ENCODE results near the gene SAA4.
"Not testable (repeated sequence)": the region's sequence is repeated elsewhere in the genome, so short reads cannot be mapped to it uniquely, and the experiment has no call there.

SAA4 gene

DNA sequence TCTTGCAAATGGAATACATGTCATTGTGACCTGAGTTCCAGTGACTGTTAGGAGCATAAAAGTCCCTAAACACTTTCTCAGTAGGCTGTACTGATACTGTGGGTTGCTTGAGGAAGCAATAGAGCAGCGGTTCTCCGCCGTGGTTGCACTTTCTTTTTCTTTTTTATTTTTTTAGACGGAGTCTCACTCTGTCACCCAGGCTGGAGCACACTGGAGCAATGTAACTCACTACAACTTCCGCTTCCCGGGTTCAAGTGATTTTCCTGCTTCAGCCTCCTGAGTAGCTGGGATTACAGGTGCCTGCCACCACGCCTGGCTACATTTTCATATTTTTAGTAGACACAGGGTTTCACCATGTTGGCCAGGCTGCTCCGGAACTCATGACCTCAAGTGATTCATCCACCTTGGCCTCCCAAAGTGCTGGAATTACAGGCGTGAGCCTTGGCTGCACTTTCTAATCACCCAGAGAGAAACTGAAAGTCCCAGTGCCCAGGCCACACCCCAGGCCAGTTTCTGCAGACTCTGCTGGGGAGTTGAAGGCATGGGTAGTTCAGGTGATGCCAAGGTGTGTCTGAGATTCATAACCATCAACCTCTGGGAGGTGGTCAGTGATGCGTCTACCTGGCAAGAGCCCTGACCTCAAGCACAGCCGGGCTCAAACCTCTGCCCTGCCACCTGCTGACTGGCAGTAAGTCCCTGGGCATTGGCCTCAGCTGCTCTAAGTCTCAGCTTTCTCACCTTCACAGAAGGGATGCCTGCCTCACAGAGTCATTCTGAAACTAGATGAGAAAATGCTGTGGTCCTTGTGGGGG, 10.0 kb upstream of the SAA4 start:
- DNase-seq (ENCODE audit: low spot score): not testable (repeated sequence)

DNA sequence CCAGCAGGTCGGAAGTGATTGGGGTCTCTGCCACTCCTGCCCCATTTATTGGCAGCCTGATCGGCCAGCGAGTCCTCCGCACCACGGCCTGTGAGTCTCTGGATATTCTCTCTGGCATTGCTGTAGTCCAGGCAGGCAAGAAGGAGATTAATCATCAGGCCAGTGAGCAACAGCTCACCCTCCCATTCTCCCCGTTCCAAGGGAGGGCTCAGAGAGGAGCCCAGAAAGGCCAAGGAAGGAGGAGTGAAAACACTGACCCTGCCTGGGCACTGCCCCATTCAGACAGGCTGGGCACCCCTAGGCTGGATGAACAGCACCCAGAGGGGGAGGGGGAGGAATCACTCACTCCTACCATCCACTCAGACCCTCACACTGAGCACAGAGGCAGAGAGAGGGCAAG, 8.8 kb upstream of the SAA4 start:
- DNase-seq (ENCODE audit: low spot score): no peak

DNA sequence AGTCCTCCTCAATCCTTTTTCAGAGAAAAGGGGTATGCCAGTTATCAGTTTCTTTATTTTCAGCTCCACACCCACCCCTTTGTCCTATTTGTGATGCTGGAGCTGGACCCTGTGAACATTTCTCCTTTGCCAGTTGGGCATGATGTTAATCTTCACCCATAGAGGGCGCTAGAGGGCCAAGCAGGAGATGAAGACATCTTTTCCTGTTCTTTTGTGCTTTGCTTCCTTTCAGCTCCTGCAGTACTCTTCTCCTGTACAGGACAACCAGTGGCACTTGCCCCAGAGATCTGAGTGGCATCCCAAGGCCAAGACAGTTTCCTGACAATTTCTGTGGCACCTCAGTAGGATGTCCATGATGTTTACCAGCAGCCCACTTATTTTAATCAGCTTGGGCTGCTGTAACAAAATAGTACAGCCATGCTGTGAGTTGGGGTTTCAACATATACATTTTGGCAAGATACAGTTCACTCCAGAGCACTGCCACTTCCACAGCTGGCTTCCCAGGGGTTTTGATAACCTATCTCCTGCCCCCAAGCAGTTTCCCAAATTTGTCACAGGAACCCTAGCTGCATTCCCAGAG, 7.3 kb upstream of the SAA4 start:
- DNase-seq (ENCODE audit: low spot score): peak; percentile 75

DNA sequence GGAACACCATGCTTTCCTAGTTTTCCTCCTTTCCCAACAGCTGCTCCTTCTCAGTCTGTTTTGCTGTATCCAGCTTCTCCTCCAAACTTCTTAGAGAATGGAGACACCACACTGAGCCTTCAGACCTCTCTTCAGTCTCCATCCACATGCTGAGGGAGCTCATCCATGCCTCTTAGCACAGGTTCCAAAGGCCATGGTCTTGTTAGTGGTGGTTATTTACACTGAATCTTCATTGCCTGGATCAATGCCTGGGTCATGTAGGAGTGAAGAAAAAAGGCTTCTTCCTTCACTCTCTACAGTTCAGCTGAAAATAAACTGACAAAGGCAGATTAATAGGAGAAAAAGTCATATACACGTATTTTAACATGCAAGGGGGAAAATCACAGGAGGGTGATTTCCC, 3.1 kb upstream of the SAA4 start:
- DNase-seq (ENCODE audit: low spot score): no peak

DNA sequence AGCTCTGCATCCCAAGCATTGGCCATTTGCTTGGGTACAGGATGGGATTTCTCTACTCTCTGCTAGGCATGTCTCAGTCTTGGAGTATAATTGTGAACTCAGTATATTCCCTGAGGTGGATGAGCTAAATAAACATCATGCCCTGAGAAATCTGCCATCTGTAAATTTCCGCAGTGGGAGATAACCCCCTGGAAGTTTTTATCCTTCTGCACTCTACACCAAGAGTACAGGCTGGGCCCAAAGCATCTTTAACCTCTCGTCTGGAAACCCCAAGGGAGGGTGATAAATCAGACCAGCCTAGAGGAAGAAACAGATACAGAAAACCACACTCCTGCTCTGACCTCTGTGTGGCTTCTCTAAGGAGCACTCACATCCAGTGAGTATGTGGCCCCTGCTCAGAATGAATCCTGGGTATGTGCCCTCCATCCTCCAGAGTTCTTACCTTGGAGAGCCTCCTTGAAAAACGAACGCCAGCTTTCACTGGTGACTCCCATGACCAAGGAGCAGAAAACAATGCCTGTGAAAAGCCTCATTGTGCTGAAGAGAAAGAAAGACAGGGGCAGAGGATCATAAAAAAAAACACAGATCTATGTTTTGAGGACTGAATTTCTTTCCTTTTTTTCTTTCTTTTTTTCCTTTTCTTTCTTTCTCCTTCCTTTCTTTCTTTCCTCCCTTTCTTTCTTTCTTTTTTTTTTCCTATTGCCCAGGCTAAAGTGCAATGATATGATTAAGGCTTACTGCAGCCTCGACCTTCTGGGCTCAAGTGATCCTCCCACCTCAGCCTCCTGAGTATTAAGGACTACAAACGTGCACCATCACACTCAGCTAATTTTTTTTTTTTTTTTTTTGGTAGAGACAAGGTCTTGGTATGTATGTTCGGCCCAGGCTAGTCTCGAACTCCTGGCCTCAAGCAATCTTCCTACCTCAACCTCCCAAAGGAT, 938 bp downstream of the SAA4 start:
- DNase-seq (ENCODE audit: low spot score): no peak

DNA sequence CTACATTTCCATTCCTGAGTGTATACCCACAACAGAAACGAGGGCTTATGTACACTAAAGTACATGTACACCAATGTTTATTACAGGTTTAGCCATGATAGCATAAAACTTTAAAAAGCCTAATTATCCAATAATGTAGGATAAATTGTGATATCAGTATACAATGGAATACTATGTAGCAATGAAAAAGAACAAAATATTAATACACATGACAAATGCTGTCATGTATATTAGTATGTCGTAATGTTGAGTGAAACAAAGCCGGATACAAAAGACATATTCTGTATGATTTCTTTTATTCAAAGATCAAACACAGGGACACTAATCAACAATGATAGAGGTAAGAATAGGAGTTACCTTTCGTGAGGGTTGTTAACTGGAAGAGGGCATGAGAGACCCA, 2.7 kb downstream of the SAA4 start:
- DNase-seq (ENCODE audit: low spot score): no peak

DNA sequence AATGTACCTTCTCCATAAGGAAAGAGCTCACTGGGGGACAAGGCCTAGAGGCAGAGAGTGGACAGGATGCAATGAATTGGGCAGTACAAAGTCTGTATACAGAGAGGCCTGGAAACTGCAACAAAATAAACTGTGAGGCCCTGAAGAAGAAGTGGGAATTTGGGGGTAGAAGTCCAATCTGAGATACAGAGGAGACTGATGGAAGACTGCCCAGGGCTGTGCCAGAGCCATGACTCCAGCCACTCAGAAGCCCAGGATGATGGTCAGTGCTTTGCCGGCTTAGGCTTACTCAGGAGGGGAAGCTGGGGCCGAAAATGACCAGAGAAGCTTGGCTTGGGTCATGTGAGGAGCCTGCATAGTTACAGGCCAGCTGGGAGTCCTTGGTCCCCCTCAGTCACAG, 5.7 kb downstream of the SAA4 start:
- no peak for DNase-seq (ENCODE audit: low spot score)

DNA sequence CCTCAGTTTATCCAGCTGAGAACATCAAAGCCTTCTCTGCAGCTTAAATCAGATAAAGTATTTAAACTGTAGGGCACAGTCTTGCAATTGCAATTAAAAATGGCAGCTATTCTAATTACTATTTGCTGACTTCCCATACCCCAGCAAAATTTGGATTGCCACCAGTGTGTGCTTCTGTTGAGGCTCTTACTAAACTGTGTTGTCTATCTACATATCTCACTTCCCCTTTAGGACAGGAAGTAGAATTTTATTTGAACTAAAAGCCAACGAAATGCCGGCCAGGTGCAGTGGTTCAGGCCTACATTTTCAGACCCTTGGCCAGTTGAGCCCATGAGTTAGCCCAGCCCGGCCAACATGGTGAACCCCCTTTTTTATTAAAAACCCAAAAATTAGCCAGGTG, 7.1 kb downstream of the SAA4 start:
- no peak for DNase-seq (ENCODE audit: low spot score)

DNA sequence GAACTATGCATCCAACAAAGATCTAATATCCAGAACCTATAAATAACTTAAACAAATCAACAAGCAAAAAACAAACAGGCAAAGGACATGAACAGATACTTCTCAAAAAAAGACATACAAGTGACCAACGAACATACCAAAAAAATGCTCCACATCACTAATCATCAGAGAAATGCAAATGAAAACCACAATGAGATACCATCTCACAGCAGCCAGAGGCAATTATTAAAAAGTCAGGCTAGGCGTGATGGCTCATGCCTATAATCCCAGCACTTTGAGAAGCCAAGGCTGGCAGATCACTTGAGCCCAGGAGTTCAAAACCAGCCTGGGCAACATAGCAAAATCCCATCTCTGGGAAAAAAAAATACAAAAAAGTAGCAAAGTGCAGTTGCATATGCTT, 10.7 kb downstream of the SAA4 start:
- DNase-seq (ENCODE audit: low spot score): no peak

DNA sequence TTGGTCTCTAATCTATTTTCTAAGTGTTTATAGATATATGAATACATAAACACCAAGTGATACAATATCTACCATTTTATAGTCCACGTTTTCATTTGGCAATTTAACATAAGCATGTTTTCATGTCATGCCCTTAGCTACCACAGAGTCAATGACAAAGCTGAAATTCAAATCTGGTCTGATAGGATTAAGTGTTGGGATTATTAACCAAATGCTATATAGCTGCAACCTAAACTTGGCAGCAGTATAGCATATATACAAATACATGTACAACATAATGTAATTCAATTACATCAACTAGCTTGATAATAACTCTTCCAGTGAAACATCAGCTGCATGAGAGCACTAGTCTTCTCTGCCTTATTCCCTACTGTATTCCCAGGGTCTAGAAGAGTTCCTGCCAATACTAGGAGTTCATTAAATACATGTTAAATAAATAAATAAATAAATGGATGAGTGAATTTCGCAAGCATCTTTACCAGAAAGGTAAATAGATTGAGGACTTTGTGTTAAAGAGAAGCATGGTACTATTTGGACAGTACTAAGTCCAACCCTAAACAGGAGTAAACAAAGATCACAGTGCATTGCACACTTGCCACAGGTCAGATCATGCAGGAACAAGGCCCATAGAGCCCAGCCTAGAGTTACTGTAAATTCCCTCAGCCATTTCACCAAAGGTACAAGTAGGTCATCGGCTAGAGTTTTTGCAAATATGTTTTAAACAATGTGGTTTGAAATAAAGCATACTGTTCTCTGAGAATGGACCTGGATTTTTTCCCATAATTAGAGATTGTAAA, 12.8 kb downstream of the SAA4 start:
- DNase-seq (ENCODE audit: low spot score): no peak

DNA sequence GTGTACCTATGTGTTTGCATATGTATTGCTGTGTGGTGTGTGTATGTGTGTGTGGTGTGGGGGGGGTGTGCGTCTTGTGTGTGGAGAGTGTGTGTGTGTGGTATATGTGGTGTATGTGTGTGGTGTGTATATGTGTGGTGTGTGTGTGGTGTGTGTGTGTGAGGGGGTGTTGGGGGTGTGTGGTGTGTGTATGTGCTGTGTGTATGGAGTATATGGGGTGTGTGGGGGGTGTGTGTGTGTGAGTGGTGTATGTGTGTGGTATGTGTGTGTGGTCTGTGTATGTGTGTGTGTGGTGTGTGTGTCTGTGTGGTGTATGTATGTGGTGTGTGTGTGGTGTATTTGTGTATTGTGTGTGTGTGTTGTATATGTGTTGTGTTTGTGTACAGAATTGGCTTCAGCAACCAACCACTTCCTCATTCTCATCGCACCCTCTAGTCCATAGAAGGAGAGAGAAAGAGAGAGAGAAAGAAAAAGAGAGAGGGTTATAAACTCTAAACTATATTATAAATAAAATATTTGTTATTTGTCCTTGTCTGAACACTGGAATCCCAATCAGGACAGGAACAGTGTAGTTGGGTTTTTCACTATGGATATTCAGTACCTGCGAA, 13.7 kb downstream of the SAA4 start:
- DNase-seq (ENCODE audit: low spot score): no peak

DNA sequence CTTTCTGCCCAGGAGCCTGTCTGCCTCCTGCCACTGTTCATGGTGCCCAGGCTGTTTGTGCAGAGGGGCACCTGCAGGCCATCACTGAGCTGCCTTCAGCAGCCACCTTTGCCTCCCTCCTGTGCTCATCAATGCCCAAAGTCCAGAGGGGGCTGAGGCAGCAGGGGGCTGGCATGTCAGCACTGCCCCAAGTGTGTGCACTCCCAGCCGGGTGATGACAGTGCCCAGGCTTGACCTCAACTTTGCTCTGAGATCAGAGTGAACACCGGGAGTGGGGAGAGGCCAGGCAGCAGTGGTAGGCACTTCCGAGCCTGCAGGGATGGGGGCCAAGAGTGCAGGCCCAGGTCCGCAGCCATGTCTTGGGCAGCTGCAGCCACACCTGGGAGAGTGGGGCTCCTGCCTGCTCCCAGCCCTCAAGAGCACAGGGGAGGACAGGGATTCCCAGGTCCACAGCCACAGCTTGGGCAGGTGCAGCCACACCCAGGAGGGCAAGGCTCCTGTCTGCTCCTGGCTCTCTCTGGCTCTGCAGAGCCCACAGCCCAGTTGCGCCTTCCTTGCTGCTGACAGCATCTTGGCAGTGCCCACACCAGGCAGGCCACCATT, 15.2 kb downstream of the SAA4 start:
- no peak for DNase-seq (ENCODE audit: low spot score)

DNA sequence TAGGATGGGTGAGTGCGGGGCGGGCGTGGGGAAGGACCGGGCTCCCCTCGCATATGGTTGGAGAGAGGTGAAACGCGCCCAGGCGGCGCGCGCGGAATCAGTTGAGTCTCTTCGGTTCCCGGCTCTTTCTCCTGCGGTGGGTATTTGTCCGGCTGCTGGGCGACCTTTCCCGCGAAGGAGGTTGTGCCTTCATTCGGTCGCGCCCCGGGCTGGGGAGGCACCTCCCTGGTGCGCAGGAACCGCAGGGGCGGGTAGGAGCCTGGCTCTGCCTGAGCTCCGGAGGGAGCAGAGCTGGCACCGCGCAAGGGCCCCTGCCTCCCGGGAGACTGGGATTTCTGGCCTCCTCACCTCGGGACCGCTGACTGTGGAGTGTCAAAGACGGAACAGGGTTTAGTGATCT, 27.5 kb downstream of the SAA4 start:
- no peak for DNase-seq (ENCODE audit: low spot score)

DNA sequence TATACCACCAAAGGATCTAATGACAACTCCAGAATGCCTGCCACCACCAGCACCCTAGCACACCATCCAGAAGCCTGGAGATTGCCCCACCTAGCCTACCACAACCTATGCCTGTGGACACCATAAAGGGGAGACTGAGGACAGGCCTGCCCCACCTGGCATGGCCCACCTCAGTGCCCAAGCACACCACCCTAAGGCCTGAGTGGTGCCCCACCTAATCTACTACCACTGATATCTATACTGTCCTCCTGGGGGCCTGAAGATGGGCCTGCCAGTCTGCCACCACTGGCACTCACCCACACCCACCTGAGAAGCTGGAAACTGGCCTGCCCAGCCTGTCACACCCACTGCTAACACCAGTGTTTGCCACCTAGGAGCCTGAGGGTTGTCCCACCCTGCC, 31.8 kb downstream of the SAA4 start:
- no peak for DNase-seq (ENCODE audit: low spot score)

DNA sequence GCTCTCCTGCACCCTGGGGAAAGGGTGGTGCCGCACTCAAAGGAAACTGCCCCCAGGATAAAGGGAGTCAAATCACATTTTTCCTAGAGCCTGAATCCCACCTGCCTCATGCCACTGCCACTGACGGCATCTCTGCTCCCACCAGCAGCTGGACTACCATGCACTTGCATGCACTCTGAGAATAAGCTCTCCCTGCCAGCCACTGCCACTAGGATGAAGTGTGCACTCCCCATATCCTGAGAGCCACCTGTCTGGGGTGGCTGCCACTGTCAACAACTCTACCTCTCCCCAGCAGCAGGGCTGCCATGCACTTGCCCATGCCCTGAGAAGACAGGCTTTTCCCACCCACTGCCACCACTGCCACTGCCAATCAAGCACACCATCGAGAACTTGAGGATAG, 32.4 kb downstream of the SAA4 start:
- DNase-seq (ENCODE audit: low spot score): no peak

DNA sequence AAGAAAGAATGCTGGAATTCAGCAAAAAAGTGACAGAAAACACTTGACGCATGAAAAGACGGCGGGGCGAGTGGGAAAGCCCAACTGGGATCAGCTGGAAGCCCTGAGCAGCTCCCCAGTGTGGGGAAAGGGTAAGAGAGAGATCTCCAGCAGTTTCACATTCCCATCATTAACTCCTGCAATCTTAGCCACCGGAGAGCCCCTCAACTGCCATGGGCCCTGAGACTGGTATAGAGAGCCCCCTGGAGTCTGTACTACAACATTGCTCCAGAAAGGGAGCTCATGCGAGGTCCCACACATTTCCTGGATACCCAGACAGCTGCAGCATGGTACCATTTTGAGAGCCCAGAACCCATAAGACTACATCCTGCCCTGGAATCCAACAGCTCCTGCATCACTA, 32.9 kb downstream of the SAA4 start:
- DNase-seq (ENCODE audit: low spot score): no peak

DNA sequence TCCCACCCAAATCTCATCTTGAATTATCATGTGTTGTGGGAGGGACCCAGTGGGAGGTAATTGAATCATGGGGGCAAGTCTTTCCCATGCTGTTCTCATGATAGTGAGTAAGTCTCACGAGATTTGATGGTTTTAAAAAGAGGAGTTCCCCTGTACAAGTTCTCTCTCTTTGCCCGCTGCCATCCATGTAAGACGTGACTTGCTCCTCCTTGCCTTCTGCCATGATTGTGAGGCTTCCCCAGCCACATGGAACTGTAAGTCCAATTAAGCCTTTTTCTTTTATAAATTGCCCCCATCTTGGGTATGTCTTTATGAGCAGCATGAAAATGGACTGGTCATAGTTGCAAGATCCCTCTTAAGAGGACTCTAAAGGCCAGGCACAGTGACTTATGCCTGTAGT, 38.9 kb downstream of the SAA4 start:
- DNase-seq (ENCODE audit: low spot score): not testable (repeated sequence)

DNA sequence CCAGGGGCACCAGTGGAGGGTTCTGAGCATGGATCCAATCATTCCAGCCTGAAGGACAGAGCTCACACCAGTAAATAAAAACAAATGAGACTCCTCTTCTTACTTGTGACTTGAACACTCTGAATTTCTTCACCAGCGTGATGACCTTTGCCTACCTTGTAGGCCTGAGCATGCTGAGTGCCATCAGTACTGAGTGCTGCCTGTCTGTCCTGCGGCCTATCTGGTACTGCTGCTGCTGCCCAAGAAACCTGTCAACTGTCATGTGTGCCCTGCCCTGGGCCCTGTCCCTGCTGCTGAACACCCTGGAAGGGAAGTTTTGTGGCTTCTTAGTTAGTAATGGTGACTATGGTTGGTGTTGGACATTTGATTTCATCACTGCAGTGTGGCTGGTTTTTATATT, 40.1 kb downstream of the SAA4 start:
- no peak for DNase-seq (ENCODE audit: low spot score)

DNA sequence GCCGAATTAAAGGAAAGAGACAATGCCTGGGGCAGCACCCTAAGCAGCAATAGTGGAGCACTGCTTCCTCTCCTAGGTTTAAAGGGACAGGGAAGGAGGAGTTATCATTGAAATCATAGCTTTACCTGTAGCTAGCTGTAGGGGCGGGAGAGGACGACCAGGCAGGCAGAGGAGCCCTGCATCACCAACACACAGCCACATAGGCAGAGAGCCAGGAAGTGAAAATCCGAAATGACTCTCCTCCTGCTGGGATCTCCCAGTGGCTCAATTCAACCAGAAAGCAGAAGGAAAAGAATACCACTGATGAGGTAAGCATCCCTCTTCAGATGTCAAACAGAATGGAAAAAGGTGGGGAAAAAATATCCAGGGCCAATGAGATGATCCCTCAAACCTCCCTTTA, 43.6 kb downstream of the SAA4 start:
- no peak for DNase-seq (ENCODE audit: low spot score)

DNA sequence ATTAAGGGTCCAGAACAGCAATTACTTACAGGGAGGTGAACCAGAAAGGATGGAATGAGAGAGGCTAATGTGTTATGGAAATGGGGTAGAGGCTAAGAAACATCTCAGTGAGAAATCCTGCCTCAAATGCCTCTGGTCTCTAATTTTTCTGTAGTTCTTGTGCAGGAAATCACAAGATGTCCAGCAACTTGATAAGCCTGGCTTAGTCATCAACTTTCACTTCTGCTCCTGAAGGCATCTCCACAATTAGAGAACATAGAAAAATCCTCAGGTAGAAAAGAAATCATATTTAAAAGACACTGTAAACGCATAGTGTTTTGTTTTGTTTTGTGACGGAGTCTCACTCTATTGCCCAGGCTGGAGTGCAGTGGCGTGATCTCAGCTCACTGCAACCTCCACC, 45.2 kb downstream of the SAA4 start:
- DNase-seq (ENCODE audit: low spot score): no peak

All from hematopoietic multipotent progenitor cell treated with erythropoietin and hydrocortisone succinate and interleukin-3 and kit ligand, for 15 days (in vitro differentiated cells).